ENCODE measurements around the gene TRHDE.

- TF ChIP-seq CTCF (IDR thresholded peaks at IDR 0.05): no peak
- TF ChIP-seq POLR2A (IDR thresholded peaks at IDR 0.05): no peak
Measured at GRCh38 chr12:72369423-72369959, 97.3 kb downstream of the TRHDE start.

Data from sigmoid colon (tissue), 3 donors.